GM12878 (cell line): ENCODE results near the gene SLC13A4. TPM values are rescaled to one million over a fixed set of nuclear protein-coding genes. Genes with fewer than 3 reads are reported as not detected.

Experiments
- ATF2 ChIP-seq: IDR thresholded peaks from 2 replicates; pipeline ENCODE4 v1.6.1; 2012; ENCODE audit warnings: low read length, inconsistent platforms
- IRF4 ChIP-seq: IDR thresholded peaks from 2 replicates; pipeline ENCODE4 v1.6.1; 2011; ENCODE audit warnings: low read depth, low read length
- NBN ChIP-seq: fragments of 450-650 bp; IDR thresholded peaks from 2 replicates; pipeline ENCODE4 v1.6.1; 2016
- PML ChIP-seq: IDR thresholded peaks from 2 replicates; pipeline ENCODE4 v1.6.1; 2012; ENCODE audit warnings: low read length, inconsistent platforms
- POLR2A ChIP-seq: IDR thresholded peaks from 2 replicates; pipeline ENCODE4 v1.6.1; 2011; ENCODE audit warnings: low read depth, mild to moderate bottlenecking, low read length
- RBBP5 ChIP-seq: fragments of 200-600 bp; sonication (generic); conservative IDR thresholded peaks from 2 replicates; pipeline ENCODE4 v1.6.1; 2016
- SREBF1 ChIP-seq: IDR thresholded peaks from 2 replicates; pipeline ENCODE4 v1.6.1; 2012; ENCODE audit warnings: mild to moderate bottlenecking, low read length
- ZNF217 ChIP-seq: fragments of 450-650 bp; IDR thresholded peaks from 2 replicates; pipeline ENCODE4 v1.6.1; 2017; ENCODE audit warnings: antibody characterized with exemption, mild to moderate bottlenecking
- ZZZ3 ChIP-seq: IDR thresholded peaks from 2 replicates; pipeline ENCODE4 v1.6.1; 2011; ENCODE audit warnings: low read depth; ENCODE audit not compliant: control insufficient read depth, insufficient read length
- polyA plus RNA-seq, 11 experiments: library from polyadenylated mRNA; depleted of rRNA in 4 of 11; unstranded in 6 of 11; stranded (reverse) in 5 of 11; fragments of >200 nt; fragmentation: Nextera tagmentation in 4 of 11; fragmentation: Illumina TruSeq in 1 of 11; extraction: Ambion mirVana in 4 of 11; extraction: Trizol in 1 of 11; gene quantifications; 1 replicate in 1 of 11; 2 replicates in 10 of 11; pipeline versions ENCODE4 v1.2.1 to v1.2.3, GENCODE V29; 2011 to 2016; ENCODE audit warnings: inconsistent platforms in 2 of 11, missing spikeins in 2 of 11, low read depth in 1 of 11
- total RNA-seq, 4 experiments: library from RNA; depleted of rRNA in 3 of 4; stranded (reverse); fragments of >200 nt in 3 of 4; fragmentation: Illumina TruSeq in 1 of 4; extraction: Trizol in 1 of 4; gene quantifications; 2 replicates each; pipeline versions ENCODE4 v1.2.1 to v1.2.3, GENCODE V29; 2013 to 2021
- TF ChIP-seq, protein P1 (sequence below): IDR thresholded peaks from 2 replicates; pipeline ENCODE4 v1.6.1; 2012; ENCODE audit warnings: improper control_type of control experiment, low read depth, low read length; ENCODE audit not compliant: insufficient replicate concordance

Gene SLC13A4
- total and polyA plus RNA-seq, 10 of the 15 experiments (the other 5 are each of a cell fraction or from before 2014, with no cell fraction given) = 0.14 to 0.23 (median 0.20) TPM; not detected in 7

DNA sequence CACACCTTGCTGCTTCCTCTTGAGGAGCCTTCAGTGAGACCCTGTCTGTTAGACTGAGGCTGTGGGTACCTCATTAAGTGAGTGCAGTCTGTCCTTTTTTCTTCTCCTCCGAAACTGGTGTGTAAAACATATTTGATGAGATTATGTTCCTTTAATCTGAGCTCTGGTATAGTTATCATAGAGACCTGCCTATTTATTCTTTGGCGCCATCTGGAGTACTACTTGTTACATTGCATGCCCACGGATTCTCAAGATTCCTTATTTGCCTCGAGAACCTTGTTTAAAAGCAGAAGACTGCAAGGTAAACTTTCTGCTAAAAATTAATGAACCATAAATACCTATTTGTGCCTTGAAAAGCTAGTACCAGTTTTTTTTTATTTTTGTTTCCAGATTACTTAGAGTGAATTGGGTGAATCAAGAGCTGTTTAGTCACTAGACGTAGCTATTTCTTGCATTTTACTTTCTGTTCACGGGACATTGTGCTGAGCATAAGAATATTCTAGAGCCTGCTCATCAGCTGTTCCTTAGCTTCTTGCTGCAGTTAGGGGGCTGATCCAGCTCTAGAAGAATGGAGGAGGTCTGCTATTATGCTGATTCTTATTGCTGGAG is 82.6 kb downstream of the SLC13A4 start (continued):
- TF ChIP-seq IRF4 (no peak), SREBF1 (no peak), PML (no peak), ZNF217 (no peak), ZZZ3 (no peak), RBBP5 (no peak), POLR2A (no peak), NBN (no peak), ATF2 (no peak)
- TF ChIP-seq, protein P1, sequence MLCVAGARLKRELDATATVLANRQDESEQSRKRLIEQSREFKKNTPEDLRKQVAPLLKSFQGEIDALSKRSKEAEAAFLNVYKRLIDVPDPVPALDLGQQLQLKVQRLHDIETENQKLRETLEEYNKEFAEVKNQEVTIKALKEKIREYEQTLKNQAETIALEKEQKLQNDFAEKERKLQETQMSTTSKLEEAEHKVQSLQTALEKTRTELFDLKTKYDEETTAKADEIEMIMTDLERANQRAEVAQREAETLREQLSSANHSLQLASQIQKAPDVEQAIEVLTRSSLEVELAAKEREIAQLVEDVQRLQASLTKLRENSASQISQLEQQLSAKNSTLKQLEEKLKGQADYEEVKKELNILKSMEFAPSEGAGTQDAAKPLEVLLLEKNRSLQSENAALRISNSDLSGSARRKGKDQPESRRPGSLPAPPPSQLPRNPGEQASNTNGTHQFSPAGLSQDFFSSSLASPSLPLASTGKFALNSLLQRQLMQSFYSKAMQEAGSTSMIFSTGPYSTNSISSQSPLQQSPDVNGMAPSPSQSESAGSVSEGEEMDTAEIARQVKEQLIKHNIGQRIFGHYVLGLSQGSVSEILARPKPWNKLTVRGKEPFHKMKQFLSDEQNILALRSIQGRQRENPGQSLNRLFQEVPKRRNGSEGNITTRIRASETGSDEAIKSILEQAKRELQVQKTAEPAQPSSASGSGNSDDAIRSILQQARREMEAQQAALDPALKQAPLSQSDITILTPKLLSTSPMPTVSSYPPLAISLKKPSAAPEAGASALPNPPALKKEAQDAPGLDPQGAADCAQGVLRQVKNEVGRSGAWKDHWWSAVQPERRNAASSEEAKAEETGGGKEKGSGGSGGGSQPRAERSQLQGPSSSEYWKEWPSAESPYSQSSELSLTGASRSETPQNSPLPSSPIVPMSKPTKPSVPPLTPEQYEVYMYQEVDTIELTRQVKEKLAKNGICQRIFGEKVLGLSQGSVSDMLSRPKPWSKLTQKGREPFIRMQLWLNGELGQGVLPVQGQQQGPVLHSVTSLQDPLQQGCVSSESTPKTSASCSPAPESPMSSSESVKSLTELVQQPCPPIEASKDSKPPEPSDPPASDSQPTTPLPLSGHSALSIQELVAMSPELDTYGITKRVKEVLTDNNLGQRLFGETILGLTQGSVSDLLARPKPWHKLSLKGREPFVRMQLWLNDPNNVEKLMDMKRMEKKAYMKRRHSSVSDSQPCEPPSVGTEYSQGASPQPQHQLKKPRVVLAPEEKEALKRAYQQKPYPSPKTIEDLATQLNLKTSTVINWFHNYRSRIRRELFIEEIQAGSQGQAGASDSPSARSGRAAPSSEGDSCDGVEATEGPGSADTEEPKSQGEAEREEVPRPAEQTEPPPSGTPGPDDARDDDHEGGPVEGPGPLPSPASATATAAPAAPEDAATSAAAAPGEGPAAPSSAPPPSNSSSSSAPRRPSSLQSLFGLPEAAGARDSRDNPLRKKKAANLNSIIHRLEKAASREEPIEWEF = no peak
